NCI-H1092 (cell line): ENCODE measurements around the gene VGF.
"Not testable (repeated sequence)": the region's sequence is repeated elsewhere in the genome, so short reads cannot be mapped to it uniquely, and the experiment has no call there.

Experiments used
- DNase-seq: peaks from one replicate; lab custom pipeline; 2025; lab: John Stamatoyannopoulos, UW

Gene VGF

GRCh38 chr7:101115215-101115614 is 50.2 kb downstream of the VGF start:
- no peak for DNase-seq

- DNase-seq = no peak
These were observed 50.9 kb downstream of the VGF start for GRCh38 chr7:101114492-101114891.

DNA sequence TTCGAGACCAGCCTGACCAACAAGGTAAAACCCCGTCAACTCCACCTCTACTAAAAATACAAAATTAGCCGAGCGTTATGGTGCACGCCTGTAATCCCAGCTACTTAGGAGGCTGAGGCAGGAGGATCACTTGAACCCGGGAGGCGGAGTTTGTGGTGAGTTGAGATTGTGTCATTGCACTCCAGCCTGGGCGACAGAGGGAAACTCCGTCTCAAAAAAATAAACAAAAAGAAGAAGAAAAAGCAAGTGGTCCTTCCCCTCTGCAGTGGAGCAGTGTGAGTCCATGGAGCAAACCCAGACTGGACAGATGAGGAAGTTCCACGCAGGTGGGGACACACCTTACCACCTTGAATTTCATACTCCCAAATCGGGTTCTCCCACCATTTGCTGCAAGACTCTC is 51.5 kb downstream of the VGF start:
- no peak for DNase-seq

- DNase-seq = not testable (repeated sequence)
These were observed 52.2 kb downstream of the VGF start for GRCh38 chr7:101113140-101113539.
